ENCODE measurements around the gene PTGS2.

- no peak for TF ChIP-seq CTCF (IDR thresholded peaks at IDR 0.05; ENCODE audit: poor library complexity)
- TF ChIP-seq EZH2 (IDR thresholded peaks at IDR 0.05; ENCODE audit: borderline replicate concordance), result no peak
- no peak for TF ChIP-seq EZH2phosphoT487 (IDR thresholded peaks at IDR 0.05; ENCODE audit: low read depth, severe bottlenecking, unreplicated experiment)
Observed at GRCh38 chr1:186678155-186678554, 2.1 kb downstream of the PTGS2 start.
